ENCODE measurements around the gene CDC42BPG. TPM values are rescaled to one million over a fixed set of nuclear protein-coding genes. Genes with fewer than 3 reads are reported as not detected.

The CDC42BPG gene
- polyA plus RNA-seq, 1 donor from 2014 or later = not detected

DNA sequence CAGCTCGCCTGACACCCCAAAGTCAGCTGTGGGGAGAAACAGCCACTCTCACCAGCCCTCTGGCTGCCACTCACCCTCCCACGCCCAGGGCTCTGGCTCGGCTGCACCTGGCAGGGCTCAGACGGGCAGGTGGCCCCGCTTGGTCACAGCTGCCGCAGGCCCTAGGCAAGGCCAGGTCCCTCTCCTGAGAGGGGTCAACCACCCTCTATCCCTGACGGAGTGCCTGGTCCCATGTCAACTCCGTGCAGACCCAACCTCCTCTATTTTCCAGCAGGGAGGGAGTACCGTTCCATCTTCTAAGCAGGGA, 43.3 kb downstream of the CDC42BPG start:
- Histone ChIP-seq H3K4me3 (ENCODE audit: low read length) (no peak overlapping the region), H3K9ac (ENCODE audit: low read length) (no peak overlapping the region), H4K20me1 (ENCODE audit: insufficient read depth) (no peaks in the 10 kb centered on the region), H3K36me3 (ENCODE audit: insufficient read depth, low read length) (peaks cover 9% of the 10 kb centered on the region), H3K79me2 (replicated peaks; ENCODE audit: insufficient read depth, low read length) (no peaks in the 10 kb centered on the region), H3K9me3 (ENCODE audit: low read length) (no peaks in the 10 kb centered on the region), H3F3A (ENCODE audit: insufficient read depth, low read length, poor library complexity, severe bottlenecking) (no peaks in the 10 kb centered on the region), H3K4me2 (ENCODE audit: low read length) (no peak overlapping the region), H3K27me3 (ENCODE audit: insufficient read depth, low read depth, low read length) (no peaks in the 10 kb centered on the region), H3K27ac (ENCODE audit: low read length) (no peak overlapping the region), H3K9me2 (ENCODE audit: insufficient read depth, low read length) (no peaks in the 10 kb centered on the region), H2AFZ (ENCODE audit: low read depth, low read length) (no peak overlapping the region)
- TF ChIP-seq, protein P1, sequence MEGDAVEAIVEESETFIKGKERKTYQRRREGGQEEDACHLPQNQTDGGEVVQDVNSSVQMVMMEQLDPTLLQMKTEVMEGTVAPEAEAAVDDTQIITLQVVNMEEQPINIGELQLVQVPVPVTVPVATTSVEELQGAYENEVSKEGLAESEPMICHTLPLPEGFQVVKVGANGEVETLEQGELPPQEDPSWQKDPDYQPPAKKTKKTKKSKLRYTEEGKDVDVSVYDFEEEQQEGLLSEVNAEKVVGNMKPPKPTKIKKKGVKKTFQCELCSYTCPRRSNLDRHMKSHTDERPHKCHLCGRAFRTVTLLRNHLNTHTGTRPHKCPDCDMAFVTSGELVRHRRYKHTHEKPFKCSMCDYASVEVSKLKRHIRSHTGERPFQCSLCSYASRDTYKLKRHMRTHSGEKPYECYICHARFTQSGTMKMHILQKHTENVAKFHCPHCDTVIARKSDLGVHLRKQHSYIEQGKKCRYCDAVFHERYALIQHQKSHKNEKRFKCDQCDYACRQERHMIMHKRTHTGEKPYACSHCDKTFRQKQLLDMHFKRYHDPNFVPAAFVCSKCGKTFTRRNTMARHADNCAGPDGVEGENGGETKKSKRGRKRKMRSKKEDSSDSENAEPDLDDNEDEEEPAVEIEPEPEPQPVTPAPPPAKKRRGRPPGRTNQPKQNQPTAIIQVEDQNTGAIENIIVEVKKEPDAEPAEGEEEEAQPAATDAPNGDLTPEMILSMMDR (IDR thresholded peaks at IDR 0.05; ENCODE audit: poor library complexity, severe bottlenecking) = no peak
- no peak for TF ChIP-seq MXI1 (conservative IDR thresholded peaks at IDR 0.05; ENCODE audit: poor library complexity, severe bottlenecking)
- no peak for TF ChIP-seq RAD21 (conservative IDR thresholded peaks at IDR 0.05)
- TF ChIP-seq, protein P2, sequence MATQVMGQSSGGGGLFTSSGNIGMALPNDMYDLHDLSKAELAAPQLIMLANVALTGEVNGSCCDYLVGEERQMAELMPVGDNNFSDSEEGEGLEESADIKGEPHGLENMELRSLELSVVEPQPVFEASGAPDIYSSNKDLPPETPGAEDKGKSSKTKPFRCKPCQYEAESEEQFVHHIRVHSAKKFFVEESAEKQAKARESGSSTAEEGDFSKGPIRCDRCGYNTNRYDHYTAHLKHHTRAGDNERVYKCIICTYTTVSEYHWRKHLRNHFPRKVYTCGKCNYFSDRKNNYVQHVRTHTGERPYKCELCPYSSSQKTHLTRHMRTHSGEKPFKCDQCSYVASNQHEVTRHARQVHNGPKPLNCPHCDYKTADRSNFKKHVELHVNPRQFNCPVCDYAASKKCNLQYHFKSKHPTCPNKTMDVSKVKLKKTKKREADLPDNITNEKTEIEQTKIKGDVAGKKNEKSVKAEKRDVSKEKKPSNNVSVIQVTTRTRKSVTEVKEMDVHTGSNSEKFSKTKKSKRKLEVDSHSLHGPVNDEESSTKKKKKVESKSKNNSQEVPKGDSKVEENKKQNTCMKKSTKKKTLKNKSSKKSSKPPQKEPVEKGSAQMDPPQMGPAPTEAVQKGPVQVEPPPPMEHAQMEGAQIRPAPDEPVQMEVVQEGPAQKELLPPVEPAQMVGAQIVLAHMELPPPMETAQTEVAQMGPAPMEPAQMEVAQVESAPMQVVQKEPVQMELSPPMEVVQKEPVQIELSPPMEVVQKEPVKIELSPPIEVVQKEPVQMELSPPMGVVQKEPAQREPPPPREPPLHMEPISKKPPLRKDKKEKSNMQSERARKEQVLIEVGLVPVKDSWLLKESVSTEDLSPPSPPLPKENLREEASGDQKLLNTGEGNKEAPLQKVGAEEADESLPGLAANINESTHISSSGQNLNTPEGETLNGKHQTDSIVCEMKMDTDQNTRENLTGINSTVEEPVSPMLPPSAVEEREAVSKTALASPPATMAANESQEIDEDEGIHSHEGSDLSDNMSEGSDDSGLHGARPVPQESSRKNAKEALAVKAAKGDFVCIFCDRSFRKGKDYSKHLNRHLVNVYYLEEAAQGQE (IDR thresholded peaks at IDR 0.05; ENCODE audit: borderline replicate concordance) = no peak
- TF ChIP-seq EZH2 (IDR thresholded peaks at IDR 0.05; ENCODE audit: borderline replicate concordance, insufficient read depth, low read length, poor library complexity, severe bottlenecking) = no peak

DNA sequence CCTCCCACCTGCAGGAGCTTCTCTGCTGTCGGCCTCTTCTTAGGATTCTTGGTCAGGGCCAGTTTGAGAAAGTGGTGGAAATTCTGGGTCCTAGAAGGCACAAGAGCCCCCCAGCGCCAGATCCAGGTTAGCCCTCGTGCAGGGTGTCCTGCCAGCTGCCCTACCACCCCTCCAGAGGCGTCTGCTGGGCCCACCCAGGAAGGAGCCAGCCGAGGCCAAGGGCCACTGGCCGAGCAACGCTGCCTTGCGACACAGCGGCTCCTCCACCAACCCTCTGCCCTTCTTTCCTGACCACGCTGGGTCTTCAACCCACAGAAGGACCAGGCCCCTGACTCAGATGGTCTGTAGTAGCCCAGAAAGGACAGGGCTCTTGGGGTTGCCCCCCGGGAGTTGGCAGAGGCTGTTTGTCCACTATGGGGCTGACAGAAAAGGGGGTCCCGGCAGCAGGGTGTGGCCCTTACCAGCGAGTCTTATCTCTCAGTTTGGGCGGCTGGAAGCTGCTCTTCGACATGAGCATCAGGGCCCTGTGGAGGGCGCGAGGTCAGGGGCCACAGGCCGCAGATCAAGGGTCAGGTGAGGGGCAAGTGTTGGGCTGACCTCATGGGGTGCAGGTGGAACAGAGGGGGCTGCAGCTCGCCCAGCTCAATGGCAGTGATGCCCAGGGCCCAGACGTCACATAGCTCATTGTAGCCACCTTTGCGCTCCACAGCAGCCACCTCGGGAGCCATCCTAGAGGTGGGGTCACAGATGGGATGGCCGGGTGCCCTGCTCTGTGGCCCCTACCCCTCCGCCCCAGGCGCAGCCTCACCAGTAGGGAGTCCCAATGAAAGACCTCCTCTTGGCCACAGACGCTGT, 43.9 kb downstream of the CDC42BPG start:
- Histone ChIP-seq H3K27ac (ENCODE audit: low read length) (no peak overlapping the region), H2AFZ (ENCODE audit: low read depth, low read length) (no peak overlapping the region), H4K20me1 (ENCODE audit: insufficient read depth) (no peaks in the 10 kb centered on the region), H3K9ac (ENCODE audit: low read length) (no peak overlapping the region), H3K4me2 (ENCODE audit: low read length) (no peak overlapping the region), H3K79me2 (replicated peaks; ENCODE audit: insufficient read depth, low read length) (no peaks in the 10 kb centered on the region), H3K9me3 (ENCODE audit: low read length) (no peaks in the 10 kb centered on the region), H3K9me2 (ENCODE audit: insufficient read depth, low read length) (no peaks in the 10 kb centered on the region), H3K36me3 (ENCODE audit: insufficient read depth, low read length) (peaks cover 7% of the 10 kb centered on the region), H3F3A (ENCODE audit: insufficient read depth, low read length, poor library complexity, severe bottlenecking) (no peaks in the 10 kb centered on the region), H3K4me3 (ENCODE audit: low read length) (no peak overlapping the region), H3K27me3 (ENCODE audit: insufficient read depth, low read depth, low read length) (no peaks in the 10 kb centered on the region)
- TF ChIP-seq EP300 (conservative IDR thresholded peaks at IDR 0.05; ENCODE audit: poor library complexity, severe bottlenecking) (no peak), MXI1 (conservative IDR thresholded peaks at IDR 0.05; ENCODE audit: poor library complexity, severe bottlenecking) (no peak), TAF1 (IDR thresholded peaks at IDR 0.05; ENCODE audit: low read depth) (no peak), EZH2 (IDR thresholded peaks at IDR 0.05; ENCODE audit: borderline replicate concordance, insufficient read depth, low read length, poor library complexity, severe bottlenecking) (no peak), SMC3 (conservative IDR thresholded peaks at IDR 0.05; ENCODE audit: poor library complexity) (no peak), RAD21 (conservative IDR thresholded peaks at IDR 0.05) (no peak), POLR2AphosphoS5 (IDR thresholded peaks at IDR 0.05) (no peak)
- TF ChIP-seq, protein P1 (IDR thresholded peaks at IDR 0.05; ENCODE audit: poor library complexity, severe bottlenecking) = no peak
- TF ChIP-seq, protein P2 (IDR thresholded peaks at IDR 0.05; ENCODE audit: borderline replicate concordance) = no peak
